Nephron progenitor cell (in vitro differentiated cells): ENCODE results near the gene LETM1.
"Not testable (repeated sequence)": the region's sequence is repeated elsewhere in the genome, so short reads cannot be mapped to it uniquely, and the experiment has no call there.

Experiments
- DNase-seq: peaks from one replicate; pipeline ENCODE4 v3.0.0; 2021
- H3K27ac Mint-ChIP-seq: 2 replicates; pipeline ENCODE4 v1.8.0; 2021; ENCODE audit warnings: mild to moderate bottlenecking, moderate library complexity, mixed read lengths
- H3K27me3 Mint-ChIP-seq: 2 replicates; pipeline ENCODE4 v1.8.0; 2021; ENCODE audit warnings: mild to moderate bottlenecking, low read depth, mixed read lengths; ENCODE audit not compliant: poor library complexity
- H3K36me3 Mint-ChIP-seq: 2 replicates; pipeline ENCODE4 v1.8.0; 2021; ENCODE audit warnings: low read depth, mixed read lengths
- H3K4me1 Mint-ChIP-seq: 2 replicates; pipeline ENCODE4 v1.8.0; 2021; ENCODE audit warnings: mixed read lengths
- H3K4me3 Mint-ChIP-seq: 2 replicates; pipeline ENCODE4 v1.8.0; 2021; ENCODE audit warnings: mild to moderate bottlenecking, moderate library complexity, mixed read lengths
- H3K9me3 Mint-ChIP-seq: 2 replicates; pipeline ENCODE4 v1.8.0; 2021; ENCODE audit warnings: mild to moderate bottlenecking, moderate library complexity, mixed read lengths
- TF ChIP-seq, protein P1 (sequence below): fragments of 200-600 bp; sonication (generic); IDR thresholded peaks from 2 replicates; pipeline ENCODE4 v1.5.0; 2021; ENCODE audit warnings: antibody characterized with exemption

Gene LETM1

DNA sequence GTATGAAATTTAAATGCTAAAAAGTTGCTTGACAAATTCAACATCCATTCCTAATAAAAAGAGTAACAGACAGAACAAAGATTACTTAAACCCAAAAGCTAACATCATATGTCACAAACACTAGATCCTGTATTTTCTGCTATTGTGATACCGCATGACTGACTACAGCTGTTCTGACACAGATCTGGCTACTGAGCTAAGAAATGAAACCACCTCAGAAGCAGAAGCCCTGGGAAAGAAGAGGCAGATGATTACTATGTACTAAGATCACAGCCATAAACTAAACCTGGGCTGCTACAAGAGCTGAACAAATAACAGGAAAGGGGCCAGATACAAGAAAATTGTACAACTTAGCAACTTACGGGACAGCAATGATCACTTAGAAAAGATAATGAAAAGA lies 9.4 kb downstream of the LETM1 start:
- Mint-ChIP-seq H3K27ac (no peak overlapping the region), H3K27me3 (peaks cover 4% of the 10 kb centered on the region), H3K4me3 (no peak overlapping the region), H3K9me3 (no peaks in the 10 kb centered on the region), H3K36me3 (peaks cover 28% of the 10 kb centered on the region), H3K4me1 (peaks cover 29% of the 10 kb centered on the region)
- TF ChIP-seq, protein P1, sequence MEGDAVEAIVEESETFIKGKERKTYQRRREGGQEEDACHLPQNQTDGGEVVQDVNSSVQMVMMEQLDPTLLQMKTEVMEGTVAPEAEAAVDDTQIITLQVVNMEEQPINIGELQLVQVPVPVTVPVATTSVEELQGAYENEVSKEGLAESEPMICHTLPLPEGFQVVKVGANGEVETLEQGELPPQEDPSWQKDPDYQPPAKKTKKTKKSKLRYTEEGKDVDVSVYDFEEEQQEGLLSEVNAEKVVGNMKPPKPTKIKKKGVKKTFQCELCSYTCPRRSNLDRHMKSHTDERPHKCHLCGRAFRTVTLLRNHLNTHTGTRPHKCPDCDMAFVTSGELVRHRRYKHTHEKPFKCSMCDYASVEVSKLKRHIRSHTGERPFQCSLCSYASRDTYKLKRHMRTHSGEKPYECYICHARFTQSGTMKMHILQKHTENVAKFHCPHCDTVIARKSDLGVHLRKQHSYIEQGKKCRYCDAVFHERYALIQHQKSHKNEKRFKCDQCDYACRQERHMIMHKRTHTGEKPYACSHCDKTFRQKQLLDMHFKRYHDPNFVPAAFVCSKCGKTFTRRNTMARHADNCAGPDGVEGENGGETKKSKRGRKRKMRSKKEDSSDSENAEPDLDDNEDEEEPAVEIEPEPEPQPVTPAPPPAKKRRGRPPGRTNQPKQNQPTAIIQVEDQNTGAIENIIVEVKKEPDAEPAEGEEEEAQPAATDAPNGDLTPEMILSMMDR, result no peak
- DNase-seq, result no peak

DNA sequence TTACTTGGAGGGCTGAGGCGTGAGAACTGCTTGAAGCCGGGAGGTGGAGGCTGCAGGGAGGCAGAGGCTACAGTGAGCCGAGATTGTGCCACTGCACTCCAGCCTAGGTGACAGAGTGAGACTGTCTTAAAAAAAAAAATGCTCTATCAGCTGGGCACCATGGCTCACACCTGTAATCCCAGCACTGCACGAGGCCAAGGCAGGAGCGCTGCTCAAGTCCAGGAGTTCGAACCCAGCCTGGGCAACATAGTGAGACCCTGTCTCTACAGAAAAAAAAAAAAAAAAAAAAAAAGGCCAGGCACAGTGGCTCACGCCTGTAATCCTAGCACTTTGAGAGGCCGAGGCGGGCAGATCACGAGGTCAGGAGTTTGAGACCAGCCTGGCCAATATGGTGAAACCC lies 11.3 kb downstream of the LETM1 start:
- not testable (repeated sequence) for H3K9me3 Mint-ChIP-seq, H3K27ac Mint-ChIP-seq, H3K4me3 Mint-ChIP-seq, H3K27me3 Mint-ChIP-seq, DNase-seq
- Mint-ChIP-seq H3K4me1 (peaks cover 14% of the 10 kb centered on the region), H3K36me3 (peaks cover 38% of the 10 kb centered on the region)

DNA sequence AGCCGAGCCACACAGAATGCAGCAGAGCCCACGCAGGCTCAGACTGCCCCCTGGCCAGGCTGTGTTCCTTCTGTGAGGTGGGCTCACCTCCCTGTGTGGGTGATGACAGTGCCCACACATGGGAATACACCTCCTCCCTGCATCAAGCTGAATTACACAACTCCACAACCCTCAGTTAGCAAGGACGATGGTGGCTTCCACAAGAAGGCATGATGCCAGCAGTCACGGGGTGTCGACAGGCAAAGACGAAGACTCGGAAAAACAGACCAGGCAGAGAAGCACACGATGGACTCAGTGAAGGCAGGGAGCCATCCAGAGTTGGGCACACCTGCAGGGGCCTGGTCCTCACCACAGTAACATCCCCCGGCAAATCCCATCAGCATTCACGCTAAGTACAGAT lies 12.1 kb downstream of the LETM1 start:
- Mint-ChIP-seq H3K36me3 (peaks cover 44% of the 10 kb centered on the region), H3K9me3 (no peaks in the 10 kb centered on the region), H3K4me1 (peaks cover 14% of the 10 kb centered on the region), H3K4me3 (no peak overlapping the region), H3K27me3 (no peaks in the 10 kb centered on the region), H3K27ac (peak overlapping the region; percentile 56)
- no peak for DNase-seq
- TF ChIP-seq, protein P1, result no peak

DNA sequence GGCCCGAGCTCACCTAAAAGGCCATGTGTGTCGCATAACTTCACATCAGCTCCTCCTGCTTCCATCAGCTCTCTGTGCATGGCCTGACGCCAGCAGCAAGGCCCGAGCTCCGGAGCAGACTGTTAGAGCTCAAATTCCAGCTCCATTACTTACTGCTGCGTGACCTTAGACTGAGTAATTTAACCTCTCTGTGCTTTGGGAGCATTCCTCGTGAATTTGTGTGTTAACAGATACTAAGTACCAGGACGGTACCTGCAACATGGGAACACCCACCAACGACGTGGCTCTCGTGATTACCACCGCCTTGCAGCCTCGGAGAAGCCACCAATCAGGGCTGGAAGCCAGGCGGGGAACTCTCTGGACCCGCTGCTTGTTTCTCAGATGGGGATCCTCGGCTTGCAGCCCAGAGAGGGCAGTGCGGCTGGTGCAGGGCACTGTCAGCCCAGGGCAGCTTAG lies 12.9 kb downstream of the LETM1 start:
- H3K27ac Mint-ChIP-seq, result no peak overlapping the region
- no peaks in the 10 kb centered on the region for H3K9me3 Mint-ChIP-seq
- peaks cover 14% of the 10 kb centered on the region for H3K4me1 Mint-ChIP-seq
- TF ChIP-seq, protein P1, result no peak
- H3K27me3 Mint-ChIP-seq, result no peaks in the 10 kb centered on the region
- H3K36me3 Mint-ChIP-seq, result peaks cover 51% of the 10 kb centered on the region
- no peak for DNase-seq
- no peak overlapping the region for H3K4me3 Mint-ChIP-seq

DNA sequence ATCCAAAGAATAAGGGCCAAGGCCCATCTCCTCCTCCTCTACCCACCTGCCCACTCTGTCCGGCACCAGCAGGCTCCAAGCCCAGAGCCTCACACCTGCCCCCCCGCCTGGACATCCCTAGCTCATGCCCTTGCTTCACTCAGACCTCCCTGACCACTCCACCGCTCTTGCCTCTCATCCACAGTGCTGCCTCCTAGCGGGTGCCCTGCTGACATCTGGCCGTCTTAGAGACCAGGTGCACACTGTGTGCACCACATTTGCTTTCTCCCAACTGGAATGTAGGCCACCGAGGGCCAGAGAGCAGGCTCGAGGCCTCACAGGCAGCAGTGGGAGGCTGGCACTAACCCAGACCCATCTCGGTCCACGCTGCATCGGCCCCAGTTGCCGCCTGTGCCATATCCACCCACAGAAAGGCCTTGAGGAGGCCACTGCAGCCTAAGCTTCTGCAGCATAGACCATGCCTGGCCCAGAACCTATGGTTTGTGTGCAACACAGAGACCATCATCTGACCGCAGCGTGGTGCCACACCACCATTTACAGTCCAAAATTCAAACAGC lies 13.5 kb downstream of the LETM1 start:
- Mint-ChIP-seq H3K4me3 (no peak overlapping the region), H3K27ac (no peak overlapping the region), H3K36me3 (peaks cover 50% of the 10 kb centered on the region), H3K9me3 (no peaks in the 10 kb centered on the region), H3K27me3 (no peaks in the 10 kb centered on the region), H3K4me1 (peaks cover 14% of the 10 kb centered on the region)
- no peak for DNase-seq
- TF ChIP-seq, protein P1, result no peak

DNA sequence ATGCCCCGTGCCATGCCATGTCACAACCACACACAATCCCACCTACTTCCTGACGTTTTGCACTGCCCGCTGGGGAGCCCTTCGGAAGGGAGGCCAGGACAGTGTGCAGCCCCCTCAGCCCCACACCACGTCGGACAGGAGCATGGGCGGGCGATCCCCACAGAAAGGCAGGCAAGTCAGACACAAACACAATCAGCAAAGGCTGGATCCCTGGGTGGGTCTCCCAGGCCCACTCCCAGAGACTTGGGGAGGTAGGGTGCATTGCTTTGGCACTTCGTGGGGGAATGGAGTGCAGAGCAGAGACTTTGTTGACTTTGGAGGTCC lies 14.1 kb downstream of the LETM1 start:
- DNase-seq, result no peak
- Mint-ChIP-seq H3K27ac (peak overlapping the region; percentile 45), H3K27me3 (no peaks in the 10 kb centered on the region), H3K36me3 (peaks cover 49% of the 10 kb centered on the region), H3K9me3 (no peaks in the 10 kb centered on the region), H3K4me3 (no peak overlapping the region), H3K4me1 (peaks cover 14% of the 10 kb centered on the region)
- TF ChIP-seq, protein P1, result no peak
